HG03565 (cell line): ENCODE measurements around the gene VAV2.

Source experiments
- ATAC-seq: cut with Tn5 transposase; IDR thresholded peaks from one replicate; pipeline ENCODE4 v1.9.1; 2021; ENCODE audit warnings: mild to moderate bottlenecking, moderate library complexity; ENCODE audit not compliant: unreplicated experiment

The VAV2 gene

DNA sequence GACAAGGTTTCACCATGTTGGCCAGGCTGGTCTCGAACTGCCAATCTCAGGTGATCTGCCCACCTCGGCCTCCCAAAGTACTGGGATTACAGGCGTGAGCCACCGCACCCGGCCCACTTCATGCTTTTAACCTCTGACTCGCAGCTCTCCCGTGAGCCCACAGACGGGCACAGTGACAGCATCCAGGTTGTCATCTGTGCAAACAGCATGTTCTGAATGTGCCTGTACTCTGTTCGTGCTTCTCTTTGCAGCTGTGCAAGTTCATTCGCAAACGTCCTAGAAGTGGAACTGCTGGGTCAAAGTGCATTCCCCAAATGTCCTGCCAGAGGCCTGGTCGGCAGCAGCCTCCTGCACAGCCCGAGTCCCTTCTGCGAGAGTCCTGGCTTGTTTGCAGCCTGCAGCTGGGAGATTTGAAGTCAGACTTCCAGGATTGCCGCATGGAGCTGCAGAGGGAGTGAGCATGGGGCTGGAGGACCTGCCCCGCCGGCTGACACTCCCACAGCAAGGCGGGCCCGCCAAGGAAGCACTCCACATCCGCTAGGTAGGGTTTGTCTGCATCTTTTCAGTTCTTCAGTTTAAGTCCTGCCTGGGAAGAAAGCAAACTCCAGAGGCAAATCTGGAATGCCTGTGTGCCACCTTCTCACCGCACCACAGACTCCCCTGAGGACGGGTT is 36.6 kb upstream of the VAV2 start:
- no peak for ATAC-seq

DNA sequence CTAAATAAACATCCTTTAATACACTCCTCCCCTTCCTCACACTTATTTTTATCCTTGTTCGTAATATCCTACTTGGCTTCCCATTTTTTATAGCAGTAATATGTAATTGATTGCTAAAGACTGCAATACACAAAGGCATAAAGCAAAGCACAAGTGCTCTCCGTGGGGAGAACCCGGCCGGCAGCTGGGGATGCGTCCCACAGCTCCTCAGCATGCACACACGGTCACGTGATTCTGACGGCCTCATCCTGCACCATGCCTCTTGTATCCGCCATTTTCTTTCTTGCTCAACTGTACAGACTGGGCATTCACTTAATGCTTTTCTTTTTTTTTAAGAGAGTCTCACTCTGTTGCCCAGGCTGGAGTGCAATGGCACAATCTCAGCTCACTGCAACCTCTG is 36.0 kb upstream of the VAV2 start:
- no peak for ATAC-seq

DNA sequence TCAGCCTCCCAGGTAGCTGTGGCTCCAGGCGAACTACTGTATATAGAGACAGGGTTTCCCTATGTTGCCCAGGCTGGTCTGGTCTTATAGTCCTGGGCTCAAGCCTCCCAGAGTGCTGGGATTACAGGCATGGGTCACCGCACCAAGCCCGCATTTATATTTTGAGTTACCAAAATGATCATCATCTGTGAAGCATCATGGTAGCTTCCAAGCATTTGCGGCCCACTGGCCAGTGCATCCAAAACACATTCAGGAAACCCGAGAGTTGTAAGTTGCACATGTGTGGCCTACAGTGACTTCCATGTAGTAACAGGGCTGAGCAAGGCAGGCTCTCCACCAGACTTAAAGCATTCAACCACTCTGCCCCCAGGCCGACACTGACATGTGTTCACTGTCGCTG is 35.4 kb upstream of the VAV2 start:
- ATAC-seq: no peak

DNA sequence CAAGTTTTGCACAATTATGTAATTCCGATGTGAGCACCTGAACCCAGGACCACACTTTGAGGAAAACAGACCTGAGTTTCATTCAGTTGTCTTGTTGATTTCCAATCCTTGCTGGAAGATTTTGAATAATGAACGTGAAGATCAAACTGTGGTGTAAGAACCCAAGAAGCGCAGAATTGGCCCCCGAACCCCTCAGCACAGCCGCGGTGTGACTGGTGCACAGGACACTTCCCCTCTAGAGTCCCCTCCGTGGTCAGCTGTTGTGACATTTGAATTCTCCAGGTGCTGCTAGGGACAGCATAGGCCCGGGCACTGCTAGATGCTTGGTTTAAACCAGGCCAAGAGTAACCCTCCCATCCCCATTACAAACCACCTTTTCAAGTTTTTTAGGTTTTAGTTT is 34.9 kb upstream of the VAV2 start:
- no peak for ATAC-seq

DNA sequence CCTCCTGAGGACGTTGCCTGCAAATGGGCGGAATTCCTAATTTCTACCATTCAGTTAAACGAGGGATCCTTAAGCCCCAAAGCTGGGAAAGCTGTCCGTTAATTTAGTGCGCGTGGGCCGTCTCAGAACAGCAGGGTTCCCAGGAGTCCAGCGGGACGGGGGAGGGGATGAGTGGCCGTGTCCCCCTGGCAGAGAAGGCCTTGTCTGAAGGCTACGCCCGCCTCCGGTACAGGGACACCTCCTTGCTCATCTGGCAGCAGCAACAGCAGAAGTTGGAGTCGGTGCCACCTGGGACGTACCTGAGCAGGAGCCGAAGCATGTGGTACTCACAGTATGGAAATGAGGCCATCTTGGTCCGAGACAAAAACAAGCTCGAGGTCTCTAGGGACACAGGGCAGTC is 34.5 kb upstream of the VAV2 start:
- ATAC-seq: no peak

DNA sequence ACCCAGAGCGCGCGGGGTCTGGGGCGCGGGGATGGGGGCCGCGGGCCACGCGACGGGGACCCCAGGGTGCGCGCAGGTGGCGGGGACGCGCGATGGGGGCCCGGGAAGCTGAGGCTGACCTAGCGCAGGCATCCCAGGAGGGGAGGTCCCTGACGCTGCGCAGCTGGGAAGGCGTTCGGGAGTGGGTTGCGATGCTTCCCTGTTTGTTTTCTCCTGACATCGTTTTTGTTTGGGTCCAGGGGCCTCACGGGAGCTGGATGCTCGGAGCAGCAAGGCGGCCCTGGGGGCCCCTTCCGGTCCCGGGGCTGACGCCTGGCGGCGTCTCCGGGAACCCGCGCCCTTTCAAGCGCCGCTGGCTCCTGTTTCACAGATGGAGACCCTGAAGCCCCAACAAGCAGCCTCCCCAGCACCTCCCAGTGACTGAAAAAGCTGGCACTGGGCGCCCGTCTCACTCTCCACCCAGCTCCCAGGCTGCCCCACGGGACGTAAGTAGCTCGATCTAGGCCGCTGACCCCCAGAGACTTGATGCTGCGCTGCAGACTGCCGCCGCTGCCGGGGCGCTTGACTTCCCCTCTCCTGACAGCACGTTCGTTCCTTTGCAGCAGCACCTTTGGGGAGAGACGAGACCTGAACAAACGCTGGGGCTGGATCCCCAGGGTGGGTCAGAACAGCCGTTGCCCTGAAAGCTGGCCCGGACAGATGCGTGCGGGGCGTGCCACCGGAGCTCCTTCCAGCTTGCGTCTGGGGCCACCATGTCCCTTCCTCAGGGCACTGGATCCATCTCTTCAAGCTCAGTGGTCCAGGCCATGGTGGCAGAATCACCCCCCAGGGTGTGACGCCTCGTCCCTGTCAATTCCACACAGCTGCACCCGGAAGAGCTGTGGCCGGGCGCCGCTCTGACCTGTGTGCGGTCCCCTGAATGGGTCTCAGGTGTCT is 33.8 kb upstream of the VAV2 start:
- ATAC-seq: peak; percentile 22

DNA sequence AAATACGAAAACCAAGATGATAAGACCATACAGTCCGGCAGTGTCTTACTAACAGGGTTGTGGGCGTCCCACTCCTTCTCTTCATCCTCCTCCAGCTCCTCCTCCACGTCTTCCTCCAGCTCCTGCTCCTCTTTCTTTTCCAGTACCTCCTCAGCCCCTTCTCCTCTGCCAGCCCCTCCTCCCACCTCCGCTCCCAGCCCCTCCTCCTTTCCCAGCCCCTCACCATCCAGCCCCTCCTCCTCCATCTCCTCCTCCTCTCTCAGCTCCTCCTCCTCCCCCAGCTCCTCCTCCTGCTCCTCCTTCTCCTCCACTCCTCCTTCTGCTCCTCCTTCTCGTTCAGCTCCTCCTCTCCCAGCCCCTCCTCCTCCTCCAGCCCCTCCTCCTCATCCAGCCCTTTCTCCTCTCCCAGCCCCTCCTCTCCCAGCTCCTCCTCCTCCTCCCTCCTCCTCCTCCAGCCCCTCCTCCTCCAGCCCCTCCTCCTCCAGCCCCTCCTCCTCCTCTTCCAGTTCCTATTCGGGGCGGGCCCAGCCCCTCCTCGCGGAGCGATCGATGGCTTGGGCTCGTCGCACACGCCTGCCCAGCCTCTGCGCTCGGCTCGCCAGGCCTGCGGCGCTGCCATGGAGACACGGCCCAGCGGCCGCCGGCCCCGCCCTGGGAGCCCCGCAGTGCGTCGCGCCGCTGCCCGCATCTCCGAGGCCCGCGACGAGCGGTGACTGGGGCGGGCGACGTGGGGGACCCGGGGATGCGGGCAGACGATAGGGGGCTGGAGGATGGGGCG is 32.9 kb upstream of the VAV2 start, which contains the start of gene BRD3OS:
Gene BRD3OS (plus strand): TSS at position 654 of the 778 bp plus-strand sequence. CDS start 1,267 bp downstream, outside the sequence.
- ATAC-seq: peak; percentile 74

DNA sequence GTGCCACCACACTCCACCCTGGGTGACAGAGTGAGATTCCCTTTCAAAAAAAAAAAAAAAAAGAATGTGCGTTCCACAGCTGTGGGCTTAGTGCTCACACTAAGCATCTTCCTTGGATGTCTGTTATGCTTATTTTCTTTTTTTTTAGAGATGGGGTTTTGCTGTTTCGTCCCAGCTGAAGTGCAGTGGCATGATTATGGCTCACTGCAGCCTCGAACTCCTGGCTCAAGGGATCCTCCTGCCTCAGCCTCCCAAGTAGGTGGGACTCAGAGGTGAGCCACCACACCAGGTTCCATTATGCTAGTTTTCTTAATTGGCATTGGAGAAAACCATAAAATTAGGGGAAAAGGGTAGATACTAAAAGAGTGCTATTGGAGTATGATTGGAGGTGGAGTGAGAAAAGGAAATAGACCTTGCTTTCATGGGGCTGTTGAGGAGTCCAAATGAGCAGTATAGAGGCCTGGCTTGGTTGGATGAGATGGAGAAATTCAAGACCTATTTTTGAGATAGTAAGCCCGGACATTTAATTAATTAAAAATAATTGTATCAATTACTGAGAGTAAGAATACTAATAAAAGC is 32.2 kb upstream of the VAV2 start:
- no peak for ATAC-seq

DNA sequence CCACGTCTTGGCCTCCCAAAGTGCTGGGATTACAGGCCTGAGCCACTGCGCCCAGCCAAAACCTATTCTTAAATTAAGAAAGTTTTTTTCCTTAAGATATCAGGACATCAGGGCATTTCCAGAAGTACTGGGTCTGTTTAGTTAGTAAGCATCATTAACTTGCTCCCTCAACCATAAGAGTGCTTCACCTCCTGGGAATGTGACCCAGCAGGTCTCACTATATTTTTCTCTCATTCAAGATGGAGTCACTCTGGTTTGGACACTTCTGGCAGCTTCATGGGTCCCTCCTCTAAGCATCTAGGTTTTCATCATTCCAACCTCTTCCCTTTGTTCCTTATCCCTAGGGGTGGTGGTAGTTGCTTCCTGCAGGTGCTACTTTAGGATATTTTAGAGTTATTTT is 22.8 kb upstream of the VAV2 start:
- ATAC-seq: no peak

DNA sequence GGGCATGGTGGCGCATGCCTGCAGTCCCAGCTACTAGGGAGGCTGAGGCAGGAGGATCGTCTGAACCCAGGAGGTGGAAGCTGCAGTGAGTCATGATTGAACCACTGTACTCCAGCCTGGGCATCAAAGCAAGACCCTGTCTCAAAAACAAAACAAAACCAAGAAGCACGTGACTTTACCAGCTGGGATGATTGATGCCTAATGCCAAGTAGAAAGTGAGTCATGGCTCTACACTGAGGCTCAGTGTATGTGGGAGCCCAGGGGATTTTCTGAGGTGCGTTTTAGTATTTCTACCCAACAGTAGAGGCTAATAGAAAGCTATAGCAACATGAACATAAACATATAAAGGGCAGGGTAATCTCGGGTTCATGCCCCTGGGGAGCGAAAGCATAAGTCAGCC is 19.3 kb upstream of the VAV2 start:
- no peak for ATAC-seq

DNA sequence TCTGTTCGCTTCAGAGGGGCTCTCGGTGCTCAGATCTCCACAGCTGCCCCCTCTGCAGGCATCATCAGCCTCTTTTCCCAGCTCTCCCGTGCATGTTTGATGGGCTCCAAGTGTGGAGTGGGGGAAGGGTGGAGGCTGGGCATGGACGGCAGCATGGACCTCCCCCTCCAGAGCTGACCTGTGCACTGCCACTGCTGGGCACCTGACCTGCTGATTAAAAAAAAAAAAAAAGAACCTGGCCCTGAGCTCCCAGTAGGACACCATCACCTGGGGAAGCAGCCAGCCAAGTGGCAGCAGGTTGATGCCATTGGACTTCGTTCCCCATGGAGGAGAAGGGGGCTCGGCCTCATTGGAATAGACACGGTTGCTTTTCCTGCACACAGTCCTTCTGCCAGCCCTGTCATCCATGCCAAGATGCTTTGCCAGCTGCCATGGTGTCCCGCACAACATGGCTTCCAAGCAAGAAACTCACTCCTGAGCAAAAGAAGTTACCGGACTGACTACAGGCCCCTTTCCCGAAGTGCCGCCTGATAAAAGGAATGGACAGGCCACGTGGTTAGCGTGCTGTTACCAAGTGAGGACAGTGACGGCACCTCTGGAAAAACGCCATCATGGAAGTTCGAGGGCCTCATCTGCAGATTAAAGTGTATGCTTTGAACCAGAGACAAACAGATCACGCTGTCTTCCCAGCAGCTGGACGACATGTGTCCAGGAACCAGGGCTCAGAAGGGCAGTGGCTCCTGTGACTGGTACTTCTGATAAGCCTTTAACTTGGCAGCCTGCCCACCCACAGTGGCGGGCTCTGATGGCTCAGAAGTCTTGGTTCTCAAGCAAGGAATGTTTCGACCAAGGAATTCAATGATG is 18.4 kb upstream of the VAV2 start:
- ATAC-seq: no peak

DNA sequence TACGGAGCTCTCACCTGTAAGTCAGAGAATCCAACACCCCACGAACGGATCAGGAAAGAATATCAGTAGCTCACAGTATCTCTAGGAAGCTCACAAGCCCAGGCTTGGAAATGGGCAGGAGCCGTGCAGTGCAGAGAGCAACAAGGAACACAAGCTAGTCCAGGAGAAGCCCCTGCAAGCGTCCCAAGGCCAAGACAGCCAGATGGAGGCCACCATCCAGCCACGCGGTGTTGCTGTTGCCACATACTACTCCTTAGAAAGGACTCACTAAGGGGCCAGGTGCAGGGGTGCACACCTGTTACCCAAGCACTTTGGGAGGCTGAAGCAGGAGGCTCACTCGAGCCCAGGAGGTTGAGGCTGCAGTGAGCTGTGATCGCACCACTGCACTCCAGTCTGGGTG is 15.4 kb upstream of the VAV2 start:
- no peak for ATAC-seq

DNA sequence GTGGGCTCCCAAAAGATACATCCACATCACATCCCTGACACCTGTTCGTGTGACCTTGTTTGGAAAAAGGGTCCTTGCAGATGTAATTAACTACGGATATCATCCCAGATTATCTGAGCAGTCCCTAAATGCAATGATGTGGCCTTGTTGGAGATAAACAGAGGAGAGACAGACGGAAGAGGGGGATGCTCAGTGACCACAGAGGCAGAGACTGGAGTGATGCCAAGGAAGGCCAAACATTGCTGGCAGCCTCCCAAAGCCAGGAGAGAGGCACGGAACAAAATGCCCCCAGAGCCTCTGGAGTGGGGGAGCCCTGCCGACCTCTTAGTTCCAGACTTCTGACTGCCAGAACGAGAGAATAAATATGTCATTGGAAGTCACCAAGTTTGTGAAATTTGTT is 15.0 kb upstream of the VAV2 start:
- no peak for ATAC-seq

DNA sequence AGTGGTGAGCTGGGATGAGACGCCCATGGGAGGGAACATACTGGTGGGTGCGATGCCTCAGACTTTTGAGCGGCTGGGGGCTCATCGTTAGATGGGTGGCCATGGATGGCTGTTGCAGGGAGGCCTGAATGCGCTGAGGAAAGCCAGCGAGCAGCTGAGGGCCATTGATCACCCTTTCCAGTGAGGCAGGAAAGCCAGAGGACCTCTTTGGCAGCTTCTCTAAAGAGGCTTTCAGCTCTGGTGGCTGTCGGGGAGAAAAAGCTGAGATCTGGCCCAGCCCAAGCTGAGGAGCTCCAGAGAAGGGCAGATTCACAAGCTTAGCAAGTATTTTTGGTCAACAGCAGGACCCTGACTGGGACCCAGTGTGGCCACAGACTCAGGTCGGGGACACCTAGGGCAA is 13.3 kb upstream of the VAV2 start:
- no peak for ATAC-seq

DNA sequence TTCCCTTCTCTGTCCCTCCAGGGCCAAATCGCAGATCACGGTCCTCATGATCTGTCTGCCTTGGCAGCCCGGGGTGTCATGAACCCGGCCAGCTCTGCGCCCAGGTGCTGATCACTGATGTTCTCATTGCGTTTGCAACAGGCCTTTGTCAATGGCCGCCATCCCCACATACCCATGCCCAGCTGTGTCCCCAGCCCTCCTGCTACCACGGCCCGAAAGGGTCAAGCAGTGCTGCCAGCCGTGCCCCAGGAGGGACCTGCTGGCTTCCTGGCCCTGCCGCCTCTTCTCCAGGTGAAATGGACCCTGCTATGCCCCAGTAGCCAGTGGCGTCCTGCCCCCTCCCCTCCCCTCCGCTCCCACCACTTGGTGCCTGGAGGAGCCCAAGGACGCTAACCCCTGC is 12.8 kb upstream of the VAV2 start:
- ATAC-seq: no peak

DNA sequence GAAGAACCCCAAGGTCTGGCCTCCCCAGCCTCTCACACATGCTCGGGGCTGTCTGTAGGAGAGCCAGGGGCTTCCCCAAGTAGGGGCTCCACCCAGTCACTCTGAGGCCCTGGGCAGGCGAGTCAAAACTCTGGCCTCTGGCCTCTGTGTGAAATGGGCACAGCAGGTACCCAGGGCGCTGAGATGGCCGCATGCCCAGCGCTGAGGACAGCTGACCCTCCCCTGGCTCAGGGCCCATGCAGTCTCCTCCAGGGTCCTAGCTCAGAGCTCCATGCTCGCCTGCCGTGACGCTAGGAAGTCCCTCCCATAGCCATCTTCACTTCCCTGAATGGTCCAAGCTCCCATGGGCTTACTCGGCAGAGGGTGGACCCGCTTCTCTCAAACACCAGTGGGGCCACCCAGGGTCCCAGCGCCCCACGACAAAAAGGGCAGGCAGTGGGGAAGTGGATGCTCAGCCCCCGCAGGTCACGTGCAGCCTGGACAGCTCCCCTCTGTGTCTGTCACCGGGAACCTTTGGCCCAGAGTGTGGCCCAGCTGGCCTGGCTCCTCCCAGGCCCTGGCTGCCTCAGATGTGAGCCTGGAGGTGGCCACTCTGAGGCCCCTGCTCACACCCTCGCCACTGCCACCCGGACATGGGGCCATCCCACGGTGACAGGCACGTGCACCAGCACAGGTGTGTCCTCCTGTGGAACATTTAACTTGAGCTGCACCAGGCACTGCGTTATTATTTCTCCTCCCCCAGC is 12.2 kb upstream of the VAV2 start:
- ATAC-seq: no peak

DNA sequence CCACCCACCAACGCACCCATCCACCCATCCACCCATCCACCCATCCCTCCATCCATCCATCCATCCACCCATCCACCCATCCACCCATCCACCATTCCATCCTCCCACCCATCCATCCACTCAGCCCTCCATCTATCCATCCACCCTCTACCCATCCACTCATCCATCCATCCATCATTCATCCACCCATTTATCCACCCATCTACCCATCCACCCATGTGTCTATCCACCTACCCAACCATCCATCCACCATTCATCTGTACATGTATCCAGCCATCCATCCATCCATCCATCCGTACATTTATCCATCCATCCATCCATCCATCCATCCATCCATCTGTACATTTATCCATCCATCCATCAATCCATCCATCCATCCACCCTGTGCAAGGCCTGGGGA is 11.1 kb upstream of the VAV2 start:
- no peak for ATAC-seq

DNA sequence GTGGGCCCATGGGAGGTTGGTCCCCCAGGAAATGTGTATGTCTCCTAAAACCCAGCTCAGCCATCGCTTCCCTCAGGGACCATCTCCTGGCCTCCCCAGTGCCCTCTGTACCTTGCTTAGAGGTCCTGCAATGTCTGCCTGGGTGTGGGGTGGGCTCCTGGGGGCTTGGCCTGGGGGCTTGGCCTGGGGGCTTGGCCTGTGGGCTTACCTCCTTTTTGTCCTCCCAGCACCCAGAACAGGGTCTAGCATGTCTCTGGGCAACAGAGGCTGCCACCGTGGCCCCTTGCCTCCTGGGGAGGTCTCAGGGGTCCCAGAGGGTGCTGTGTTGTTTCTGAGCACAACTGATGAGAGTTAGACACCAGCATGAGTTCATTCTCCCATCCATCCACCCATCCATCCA is 10.7 kb upstream of the VAV2 start:
- no peak for ATAC-seq

DNA sequence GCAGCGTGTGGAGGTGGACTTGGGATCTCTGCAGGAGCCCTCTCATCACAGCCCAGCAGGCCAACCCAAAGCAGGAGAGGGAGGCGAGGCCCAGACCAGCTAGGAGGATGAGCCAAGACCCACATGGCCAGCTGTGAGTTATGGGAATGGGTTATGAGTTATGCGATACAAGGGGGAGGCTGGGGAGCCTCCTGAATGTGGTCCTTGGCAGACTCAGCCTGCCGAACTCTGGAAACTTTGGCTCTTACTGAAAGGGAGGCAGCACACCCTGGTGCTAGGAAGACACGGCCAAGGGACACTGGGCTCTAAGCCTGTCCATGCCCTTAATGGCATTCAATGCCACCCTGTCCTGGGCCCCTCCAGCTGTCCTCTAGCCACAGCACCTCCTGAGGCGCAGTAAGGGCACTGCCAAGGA is 7.7 kb upstream of the VAV2 start:
- ATAC-seq: no peak
